HepG2 (cell line): ENCODE data around the gene DQX1.

ENCODE experiments used
- JDP2 ChIP-seq: sonication (generic); formaldehyde crosslinking; IDR thresholded peaks from 2 replicates; pipeline ENCODE4 v1.8.1; 2022; ENCODE audit warnings: missing genetic modification reagents, borderline replicate concordance
- MTA3 ChIP-seq: sonication (generic); formaldehyde crosslinking; IDR thresholded peaks from 2 replicates; pipeline ENCODE4 v1.4.0; 2020; ENCODE audit warnings: missing genetic modification reagents
- NCOA1 ChIP-seq: sonication (generic); formaldehyde crosslinking; IDR thresholded peaks from 2 replicates; pipeline ENCODE4 v1.9.0; 2021; ENCODE audit warnings: missing genetic modification reagents
- XRCC5 ChIP-seq: fragments of 200-400 bp; formaldehyde crosslinking; optimal IDR thresholded peaks from 2 replicates; pipeline ENCODE3; 2017; ENCODE audit warnings: mild to moderate bottlenecking, low read length

- TF ChIP-seq NCOA1 (CRISPR knock-in tag) (no peak; the same call in 1 of the 2 replicates), JDP2 (CRISPR knock-in tag) (no peak), MTA3 (CRISPR knock-in tag) (no peak), XRCC5 (no peak)
These were observed 28.1 kb downstream of the DQX1 start for GRCh38 chr2:74497777-74498499.
